Measurements from ENCODE around the gene EEF2KMT. TPM values are rescaled to one million over a fixed set of nuclear protein-coding genes. Genes with fewer than 3 reads are reported as not detected.

EEF2KMT gene
- total RNA-seq, 1 donor from 2014 or later: 16.6 TPM

- FAIRE-seq: no peak
- DNase-seq (ENCODE audit: low read depth): no peak
- Histone ChIP-seq H3K4me3 (ENCODE audit: low read depth, low read length) (no peak overlapping the region), H3K27me3 (ENCODE audit: control insufficient read depth, insufficient read depth, low read length) (peaks cover 3% of the 10 kb centered on the region), H3K36me3 (ENCODE audit: control insufficient read depth, insufficient read depth, low read length) (no peaks in the 10 kb centered on the region)
- TF ChIP-seq CTCF (IDR thresholded peaks at IDR 0.05; ENCODE audit: insufficient read depth, low read length, severe bottlenecking): no peak
Measured at GRCh38 chr16:5059386-5060072, 38.1 kb downstream of the EEF2KMT start.

GRCh38 chr16:5058476-5058875, 39.1 kb downstream of the EEF2KMT start:
- DNase-seq (ENCODE audit: low read depth) (no peak), FAIRE-seq (no peak)
- TF ChIP-seq CTCF (IDR thresholded peaks at IDR 0.05; ENCODE audit: insufficient read depth, low read length, severe bottlenecking): no peak
- Histone ChIP-seq H3K36me3 (ENCODE audit: control insufficient read depth, insufficient read depth, low read length) (no peaks in the 10 kb centered on the region), H3K4me3 (ENCODE audit: low read depth, low read length) (no peak overlapping the region), H3K27me3 (ENCODE audit: control insufficient read depth, insufficient read depth, low read length) (no peaks in the 10 kb centered on the region)

- FAIRE-seq (no peak), DNase-seq (ENCODE audit: low read depth) (peak; percentile 29)
- TF ChIP-seq CTCF (IDR thresholded peaks at IDR 0.05; ENCODE audit: insufficient read depth, low read length, severe bottlenecking): peak; percentile 55
- Histone ChIP-seq H3K4me3 (ENCODE audit: low read depth, low read length) (no peak overlapping the region), H3K27me3 (ENCODE audit: control insufficient read depth, insufficient read depth, low read length) (no peaks in the 10 kb centered on the region), H3K36me3 (ENCODE audit: control insufficient read depth, insufficient read depth, low read length) (no peaks in the 10 kb centered on the region)
Measured at GRCh38 chr16:5056352-5056751, 41.2 kb downstream of the EEF2KMT start.

DNA sequence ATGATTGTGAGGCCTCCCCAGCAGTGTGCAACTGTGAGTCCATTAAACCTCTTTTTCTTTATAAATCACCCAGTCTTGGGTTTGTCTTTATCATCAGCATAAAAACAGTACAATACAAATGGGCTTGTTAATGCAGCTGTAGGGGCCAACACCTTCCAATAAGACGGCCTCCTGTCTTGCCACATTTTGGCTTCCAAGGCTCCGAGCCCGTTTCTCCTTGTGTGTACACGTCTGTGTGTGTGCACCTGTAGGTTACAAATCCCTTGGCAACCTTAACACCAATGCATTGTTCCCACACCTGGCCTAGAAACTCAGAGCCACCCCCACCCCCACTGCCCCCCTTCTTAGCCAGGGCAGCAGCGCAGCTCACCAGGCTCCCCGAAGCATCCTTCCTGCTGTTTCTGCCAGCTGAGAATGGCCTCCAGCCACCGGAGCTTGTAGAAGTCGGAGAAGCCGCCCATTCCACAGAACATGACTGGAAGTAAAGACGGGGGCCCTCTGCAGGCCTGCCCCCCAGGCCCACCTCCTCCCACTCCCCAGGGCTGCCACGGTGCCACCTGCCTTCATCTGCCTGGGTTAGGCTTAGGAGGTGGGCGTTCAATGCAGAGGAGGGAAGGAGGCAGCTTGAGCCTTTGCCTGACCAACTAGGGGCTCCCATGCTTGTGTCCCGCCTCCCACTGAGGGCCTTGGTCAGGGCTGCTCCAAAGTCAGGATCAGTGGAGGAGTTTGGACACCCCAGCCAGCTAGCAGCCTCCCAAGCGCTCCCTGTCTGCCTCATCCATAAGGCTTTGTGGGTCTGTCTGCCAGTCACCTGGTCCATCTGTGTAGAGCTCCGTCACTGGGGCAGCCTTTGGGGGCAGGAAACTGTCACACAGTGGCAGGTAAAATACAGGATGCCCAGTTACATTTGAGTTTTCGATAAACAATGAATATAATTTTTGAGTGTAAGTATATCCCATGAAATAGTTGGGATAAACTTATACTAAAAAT, 42.4 kb downstream of the EEF2KMT start:
- no peaks in the 10 kb centered on the region for H3K36me3 ChIP-seq (ENCODE audit: control insufficient read depth, insufficient read depth, low read length)
- DNase-seq (ENCODE audit: low read depth) (no peak), FAIRE-seq (no peak)
- no peaks in the 10 kb centered on the region for H3K27me3 ChIP-seq (ENCODE audit: control insufficient read depth, insufficient read depth, low read length)
- no peak for TF ChIP-seq CTCF (IDR thresholded peaks at IDR 0.05; ENCODE audit: insufficient read depth, low read length, severe bottlenecking)
- H3K4me3 ChIP-seq (ENCODE audit: low read depth, low read length): no peak overlapping the region

GRCh38 chr16:5046914-5047313, 50.7 kb downstream of the EEF2KMT start:
- no peak for DNase-seq (ENCODE audit: low read depth)

More at GRCh38 chr16:5046914-5047313, 50.7 kb downstream of the EEF2KMT start:
- no peak overlapping the region for H3K4me3 ChIP-seq (ENCODE audit: low read depth, low read length)
- H3K36me3 ChIP-seq (ENCODE audit: control insufficient read depth, insufficient read depth, low read length): no peaks in the 10 kb centered on the region
- TF ChIP-seq CTCF (IDR thresholded peaks at IDR 0.05; ENCODE audit: insufficient read depth, low read length, severe bottlenecking): no peak
- H3K27me3 ChIP-seq (ENCODE audit: control insufficient read depth, insufficient read depth, low read length): peaks cover 1% of the 10 kb centered on the region
- FAIRE-seq: no peak

All from bronchial epithelial cell (primary cell).